Stimulated activated CD8-positive, alpha-beta memory T cell treated with anti-CD3 and anti-CD28 coated beads, Interleukin-4, amount 100 ng/mL, for 48 hours (primary cell): ENCODE measurements around the gene SLC25A1.
A peak's percentile ranks its signal among the peaks of the same experiment; 100 is the strongest.

Source experiments
- DNase-seq: peaks from one replicate; pipeline ENCODE4 v3.0.0-alpha.2; 2020

The SLC25A1 gene

DNA sequence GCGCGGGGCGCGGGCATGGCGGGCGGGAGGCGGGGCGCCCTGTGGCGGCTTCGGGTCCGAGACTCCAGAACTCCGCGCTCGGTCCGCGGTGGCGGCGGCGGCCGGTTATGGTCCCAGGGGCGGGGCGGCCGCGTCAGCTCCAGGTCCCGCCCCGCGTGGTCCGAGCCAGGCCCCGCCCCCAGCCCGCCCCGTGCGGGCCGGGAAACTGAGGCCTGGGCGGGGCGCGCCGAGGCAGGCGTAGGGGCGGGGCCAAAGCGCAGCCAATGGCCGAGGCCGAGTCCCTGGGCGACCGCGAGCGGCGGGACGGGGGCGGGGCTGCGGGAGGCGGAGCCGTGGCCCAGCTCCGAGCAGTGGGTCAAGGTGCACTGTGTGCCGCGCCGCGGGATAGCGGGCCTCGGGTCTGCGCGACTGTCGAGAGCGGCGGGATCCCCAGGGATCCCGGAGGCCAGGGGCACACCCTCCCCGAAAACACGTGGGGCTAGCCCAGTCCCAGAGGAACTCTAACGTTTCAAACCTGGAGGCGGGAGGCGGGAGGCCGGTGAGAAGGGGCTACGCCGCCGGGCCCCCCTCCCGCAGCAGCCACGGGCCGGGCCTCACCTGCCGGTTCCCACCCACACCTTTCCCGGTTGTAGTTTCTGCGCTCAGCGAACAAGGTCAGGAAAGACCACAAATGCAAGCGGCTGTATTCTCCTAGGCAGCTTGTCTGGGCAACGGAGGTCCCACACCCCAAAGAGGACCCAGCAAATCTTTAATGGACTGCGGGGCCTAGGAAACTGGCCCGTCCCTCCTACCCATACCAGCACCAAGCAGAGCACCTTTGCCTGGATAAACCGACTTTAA is at the start of gene SLC25A1:
SLC25A1 (minus strand) TSS at position 80 of the 840 bp plus-strand sequence; CDS start at position 17, 63 bp downstream.
- peak; percentile 94 for DNase-seq

DNA sequence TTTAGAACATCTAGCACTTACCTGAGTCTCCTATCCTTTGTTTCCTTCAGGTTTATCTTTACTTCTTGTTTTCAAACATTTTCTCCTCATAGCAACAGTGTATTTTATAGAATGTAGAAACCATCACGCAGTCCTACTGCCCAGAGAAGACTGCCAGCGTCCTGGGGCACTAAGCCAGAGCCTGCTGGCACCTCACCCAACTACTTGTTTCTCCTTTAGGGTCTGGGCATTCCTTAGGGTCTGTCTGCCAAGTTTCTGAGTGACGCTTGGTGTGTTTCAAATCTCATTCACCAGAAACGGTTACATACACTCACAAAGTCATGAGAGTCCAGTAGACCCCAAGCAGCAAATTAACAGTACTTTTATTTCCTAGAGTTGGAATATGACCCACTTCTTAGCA is 49.6 kb upstream of the SLC25A1 start:
- no peak for DNase-seq

DNA sequence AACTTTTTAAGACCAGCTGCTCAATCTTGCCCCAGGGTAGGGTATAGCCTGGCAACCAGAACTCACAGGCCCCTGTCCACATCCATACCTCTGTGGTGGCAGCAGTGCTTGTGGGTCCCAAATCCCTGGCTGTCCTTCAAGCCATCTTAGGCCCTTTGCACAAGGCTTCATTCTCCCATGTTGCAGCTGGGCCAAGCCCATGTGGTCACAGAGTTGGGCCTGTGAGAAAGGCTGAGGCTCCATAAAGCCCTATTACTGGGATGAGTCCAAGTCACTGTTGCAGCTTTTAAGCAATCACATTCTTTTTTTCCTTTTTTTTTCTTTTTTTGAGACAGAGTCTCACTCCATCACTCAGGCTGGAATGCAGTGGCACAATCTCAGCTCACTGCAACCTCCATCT is 47.9 kb upstream of the SLC25A1 start:
- no peak for DNase-seq

DNA sequence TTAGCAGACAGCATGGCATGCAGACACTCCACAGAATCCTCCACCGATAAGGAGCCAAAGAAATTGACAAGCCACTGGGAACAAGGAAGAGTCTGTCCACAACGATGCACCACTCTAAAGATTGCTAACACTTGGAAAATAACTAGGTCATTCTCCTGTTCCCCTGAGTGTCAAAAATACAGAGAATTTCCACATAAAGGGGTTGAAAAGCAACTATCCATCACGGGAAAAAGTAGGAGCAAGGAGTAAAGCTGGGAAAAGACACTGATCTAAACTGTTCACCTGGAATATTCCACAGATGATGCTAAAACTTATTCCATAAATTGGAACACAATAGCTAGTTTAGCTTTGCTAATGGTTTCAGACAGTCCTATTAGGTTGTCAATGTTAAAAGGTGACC is 47.0 kb upstream of the SLC25A1 start:
- DNase-seq: no peak

DNA sequence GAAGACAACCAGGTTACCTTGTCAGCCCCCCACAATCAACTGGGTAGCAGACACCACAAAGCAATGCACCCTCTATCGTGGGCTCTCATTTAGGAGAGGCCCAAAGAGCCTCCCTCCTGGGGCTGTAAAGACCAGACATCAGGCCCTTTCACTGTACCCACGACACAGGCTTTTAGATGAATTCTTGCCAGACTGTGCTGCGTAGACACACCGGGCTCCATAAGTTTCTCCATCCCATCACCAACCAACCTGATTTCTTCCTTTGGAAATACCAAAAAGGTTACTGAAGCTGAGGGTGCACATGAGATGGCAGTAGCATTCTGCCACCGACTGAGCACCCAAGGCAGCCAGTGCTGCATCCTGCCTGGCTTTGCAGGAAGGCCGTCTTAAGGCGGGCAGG is 46.4 kb upstream of the SLC25A1 start:
- DNase-seq: no peak

DNA sequence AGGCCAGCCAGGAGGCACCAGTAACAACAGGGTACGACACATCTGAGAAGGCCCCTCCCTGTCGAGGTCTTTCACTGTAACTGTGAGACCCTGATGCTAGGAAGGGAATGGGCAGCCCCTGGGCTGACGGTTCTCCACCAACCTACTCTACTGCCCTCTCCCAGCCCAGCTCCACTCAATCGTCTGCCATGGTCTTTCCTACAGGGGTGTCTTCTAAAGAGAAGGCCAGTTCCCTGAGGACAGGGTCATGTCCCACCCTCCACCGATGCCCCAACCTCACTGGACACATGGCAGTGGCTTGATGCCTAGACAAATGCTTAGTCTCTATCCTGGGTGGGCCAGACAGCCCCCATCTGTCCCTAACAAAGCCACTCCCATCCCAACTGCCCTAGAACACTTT is 46.0 kb upstream of the SLC25A1 start:
- DNase-seq: no peak

DNA sequence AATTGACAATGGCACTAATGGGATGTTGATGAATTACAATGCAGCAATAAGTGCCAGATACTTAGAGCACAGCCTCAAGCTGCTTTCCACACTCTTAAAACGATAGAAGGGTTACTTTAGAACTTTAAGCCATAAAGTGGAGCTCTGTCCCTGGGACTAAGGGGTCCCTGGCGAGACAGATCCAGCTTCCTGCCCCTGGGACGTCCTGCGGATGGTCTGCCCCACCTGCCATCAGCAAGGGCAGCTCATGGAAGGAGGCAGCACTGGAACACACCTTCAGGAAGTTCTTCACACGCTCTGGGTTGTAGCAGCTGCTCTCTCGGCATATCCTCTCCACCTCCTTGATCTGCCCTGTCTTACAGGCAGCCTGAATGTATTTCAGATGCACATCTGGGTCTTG is 45.1 kb upstream of the SLC25A1 start:
- no peak for DNase-seq

DNA sequence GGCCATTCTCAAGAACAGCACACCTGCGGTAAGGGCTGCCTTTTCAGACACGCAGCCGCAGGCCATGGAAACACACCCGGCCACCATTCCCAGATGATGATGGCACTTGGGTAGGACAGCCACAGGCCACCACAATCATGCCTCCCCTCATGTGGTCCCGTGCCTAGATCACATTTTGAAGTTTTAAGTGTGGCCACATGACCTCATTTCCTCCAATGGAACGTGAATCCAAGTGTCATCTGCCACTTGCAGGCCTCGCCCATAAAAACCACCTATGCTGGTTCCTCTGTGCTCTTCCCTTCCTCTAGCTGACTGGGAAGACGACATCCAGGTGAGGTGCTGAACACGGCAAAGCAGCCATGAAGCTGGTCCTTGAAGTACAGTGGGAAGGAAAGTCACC is 44.6 kb upstream of the SLC25A1 start:
- DNase-seq: no peak

DNA sequence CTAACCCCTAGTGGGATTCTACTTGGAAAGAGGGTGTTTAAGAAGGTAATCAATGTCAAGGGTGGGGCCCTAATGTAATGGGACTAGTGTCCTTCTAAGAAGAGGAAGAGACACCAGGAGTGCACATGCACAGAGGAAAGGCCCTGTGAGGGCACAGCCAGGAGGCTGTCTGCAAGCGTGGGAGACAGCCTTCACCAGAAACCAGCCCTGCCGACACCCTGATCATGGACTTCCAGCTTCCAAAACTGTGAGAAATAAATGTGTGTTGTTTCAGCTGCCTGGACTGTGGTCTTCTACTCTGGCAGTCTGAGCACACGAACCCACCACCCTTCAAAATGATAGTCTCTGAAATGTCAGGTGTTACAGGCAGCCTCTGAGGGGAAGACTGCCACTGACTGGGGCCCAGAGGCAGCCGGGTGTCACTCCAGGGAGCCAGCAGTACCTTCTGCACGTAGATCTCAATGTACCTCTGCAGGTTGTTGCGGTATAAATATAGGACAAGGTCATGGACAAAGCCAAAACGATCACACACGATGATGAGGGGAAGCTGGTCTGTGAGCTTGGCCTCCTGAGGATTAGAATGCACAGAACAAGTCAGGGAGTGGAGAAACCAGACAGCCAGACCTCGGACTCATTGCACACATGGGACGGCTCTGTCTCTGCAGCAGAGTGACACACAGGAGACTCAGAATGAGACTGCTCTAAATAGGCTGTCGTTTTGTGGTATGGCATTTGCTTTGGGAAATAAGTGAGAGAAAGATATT is 43.9 kb upstream of the SLC25A1 start:
- no peak for DNase-seq

DNA sequence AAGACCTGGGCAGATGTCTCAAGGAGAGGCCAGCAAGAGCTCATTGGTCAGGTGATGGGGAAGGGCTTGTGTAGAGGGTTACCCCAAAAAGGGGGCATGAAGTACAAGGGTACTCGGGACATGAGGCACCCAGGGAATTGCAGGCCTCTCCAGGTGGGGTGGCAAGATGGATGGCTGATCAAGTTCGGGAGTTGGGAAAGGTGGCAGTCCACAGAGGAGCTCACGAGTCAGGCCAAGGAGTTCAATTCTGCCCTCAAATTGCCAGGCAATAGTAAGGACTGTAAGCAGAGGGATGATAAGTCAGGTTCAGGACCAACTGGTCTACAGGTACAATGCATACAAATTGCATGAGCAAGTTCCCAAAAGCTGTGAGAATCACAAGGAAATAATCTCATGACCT is 42.3 kb upstream of the SLC25A1 start:
- DNase-seq: no peak

DNA sequence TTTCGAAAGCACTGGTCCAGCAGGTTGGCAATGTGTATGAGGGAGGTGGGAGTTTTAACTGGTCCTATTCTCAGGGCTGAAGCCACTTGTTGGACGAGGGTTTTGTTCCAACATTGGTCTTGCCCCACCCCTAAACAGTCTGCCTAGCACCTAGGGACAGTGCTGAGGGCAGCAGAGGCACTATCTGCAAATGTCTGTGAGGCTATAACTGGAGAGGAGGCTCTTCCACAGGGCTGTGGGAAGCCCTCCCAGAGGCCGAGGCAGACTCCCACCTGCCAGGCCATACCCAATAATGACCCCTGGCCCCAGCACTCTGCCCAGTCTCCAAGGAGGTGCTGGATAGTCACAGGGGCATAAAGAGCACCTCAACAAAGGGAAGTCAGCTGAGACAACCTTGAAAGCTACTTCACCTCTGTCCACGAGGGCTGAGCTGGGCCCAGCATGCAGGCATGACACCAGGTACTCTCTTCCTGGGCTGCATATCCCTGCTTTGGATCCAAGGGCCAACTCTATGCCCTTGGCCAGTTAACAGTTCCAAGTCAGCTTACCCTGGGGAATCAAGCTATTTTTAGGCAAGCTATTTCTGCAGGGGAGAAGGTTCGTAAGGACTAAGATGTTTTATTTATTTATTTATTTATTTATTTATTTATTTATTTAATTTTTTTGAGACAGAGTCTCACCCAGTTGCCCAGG is 40.2 kb upstream of the SLC25A1 start:
- DNase-seq: no peak

DNA sequence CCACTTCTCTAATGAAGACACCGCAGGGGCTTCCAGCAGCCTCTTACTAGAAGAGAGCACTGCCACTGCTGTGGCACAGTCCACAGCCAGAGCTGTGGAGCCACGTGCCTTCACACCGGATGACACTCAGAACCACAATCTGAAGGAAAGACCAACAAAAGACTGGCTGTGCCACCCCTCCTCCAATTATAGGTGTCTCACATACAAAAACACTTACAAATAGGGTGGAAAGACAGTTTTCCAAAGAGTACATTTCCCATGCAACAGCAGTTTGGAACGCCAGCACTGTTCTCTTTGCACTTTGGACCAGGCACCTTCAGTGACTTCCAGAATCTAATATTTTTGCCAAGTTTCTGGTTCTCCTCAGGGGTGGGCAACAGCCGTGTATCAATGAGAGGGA is 38.0 kb upstream of the SLC25A1 start:
- no peak for DNase-seq

DNA sequence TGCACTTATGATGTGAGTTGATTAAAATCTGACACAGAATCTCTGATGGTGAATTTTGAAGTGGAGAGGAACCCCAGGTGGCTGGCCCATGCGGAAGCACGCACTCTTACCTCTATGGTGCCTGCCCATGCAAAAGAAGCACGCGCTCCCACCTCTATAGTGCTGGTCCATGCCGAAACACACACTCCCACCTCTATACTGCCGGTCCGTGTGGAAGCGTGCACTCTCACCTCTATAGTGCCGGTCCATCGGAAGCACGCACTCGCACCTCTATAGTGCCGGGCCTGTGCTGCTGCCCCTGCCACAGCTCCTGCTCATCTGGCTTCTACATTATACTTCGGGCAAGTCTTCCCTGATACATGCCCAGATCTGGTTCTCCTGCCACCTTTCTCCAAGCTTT is 36.8 kb upstream of the SLC25A1 start:
- DNase-seq: no peak

DNA sequence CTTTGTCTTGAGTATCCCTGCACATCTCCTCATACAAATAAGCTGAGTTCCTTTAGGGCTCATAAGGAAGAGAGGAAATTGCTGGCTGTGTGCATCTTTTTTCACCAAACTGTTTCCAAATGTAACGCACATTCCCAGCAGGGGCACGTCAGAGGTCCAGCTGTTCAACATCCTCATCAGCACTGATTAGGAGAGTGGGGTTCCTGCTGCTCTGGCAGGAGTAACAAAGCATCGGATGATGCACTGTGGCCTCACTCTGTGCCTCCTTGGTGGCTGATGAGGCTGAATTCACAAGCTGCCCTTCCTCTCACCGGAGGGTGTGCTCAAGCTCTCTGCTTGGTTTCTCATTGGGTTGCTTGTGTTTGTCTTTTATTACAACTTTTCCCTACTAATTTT is 35.5 kb upstream of the SLC25A1 start:
- no peak for DNase-seq

DNA sequence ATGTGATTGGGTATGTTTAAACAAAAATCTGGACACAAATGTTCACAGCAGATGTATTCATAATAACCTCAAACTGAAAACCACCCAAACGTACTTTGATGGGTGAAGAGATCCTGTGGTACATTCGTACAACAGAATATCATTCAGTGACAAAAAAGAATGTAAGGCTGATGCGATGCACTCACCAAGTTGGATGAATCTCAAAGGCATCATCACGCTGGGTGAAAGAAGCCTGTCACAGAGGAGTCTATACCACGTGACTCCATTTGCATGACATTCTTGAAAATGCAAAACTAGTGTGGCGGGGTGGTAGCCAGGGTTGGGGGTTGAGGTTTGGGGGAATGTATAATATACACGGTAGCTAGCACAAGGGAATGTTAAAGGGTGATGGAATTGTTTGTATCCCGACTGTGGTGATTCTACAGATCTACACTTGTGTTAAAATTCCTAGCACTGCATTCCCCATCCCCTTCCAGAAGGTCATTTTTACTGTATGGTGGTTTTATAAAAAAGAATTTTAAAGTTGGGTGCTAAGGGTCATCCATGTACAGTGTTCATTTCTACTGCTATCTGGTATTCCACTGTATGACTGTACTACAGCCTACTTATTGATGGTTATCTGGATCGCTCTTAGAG is 35.0 kb upstream of the SLC25A1 start:
- DNase-seq: no peak

DNA sequence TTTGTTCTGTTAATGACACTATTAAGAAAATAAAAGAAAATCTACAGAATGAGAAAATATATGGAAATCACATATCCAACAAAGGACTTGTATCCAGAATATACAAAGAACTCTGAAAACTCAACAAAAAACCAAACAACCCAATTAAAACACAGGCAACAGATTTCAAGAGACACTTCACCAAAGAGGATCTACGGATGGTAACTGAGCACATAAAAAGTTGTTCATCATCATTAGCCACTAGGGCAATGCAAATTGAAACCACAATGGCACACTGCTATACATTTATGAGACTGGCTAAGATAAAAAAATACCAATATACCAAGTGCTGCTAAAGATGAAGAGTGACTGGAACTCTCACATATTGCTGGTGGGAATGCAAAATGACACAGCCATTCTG is 34.5 kb upstream of the SLC25A1 start:
- no peak for DNase-seq

DNA sequence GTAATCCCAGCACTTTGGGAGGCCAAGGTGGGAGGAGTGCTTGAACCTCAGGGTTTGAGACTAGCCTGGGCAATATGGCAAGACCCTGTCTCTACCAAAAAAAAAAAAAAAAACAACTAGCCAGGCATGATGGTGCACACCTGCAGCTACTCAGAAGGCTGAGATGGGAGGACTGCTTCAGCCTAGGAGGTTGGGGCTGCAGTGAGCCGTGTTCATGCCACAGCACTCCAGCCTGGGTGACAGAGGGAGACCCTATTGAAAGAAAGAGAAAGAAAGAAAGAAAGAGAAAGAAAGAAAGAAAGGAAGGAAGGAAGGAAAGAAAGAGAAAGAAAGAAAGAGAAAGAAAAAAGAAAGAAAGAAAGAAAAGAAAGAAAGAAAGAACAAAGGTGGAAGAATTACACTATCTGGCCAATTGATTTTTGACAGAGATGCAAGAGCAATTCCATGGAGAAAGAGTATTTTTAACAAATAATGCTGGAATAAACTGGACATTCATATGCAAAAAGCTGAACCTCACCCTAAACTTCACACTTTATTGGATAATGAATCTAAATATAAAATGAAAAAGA is 33.9 kb upstream of the SLC25A1 start:
- no peak for DNase-seq

DNA sequence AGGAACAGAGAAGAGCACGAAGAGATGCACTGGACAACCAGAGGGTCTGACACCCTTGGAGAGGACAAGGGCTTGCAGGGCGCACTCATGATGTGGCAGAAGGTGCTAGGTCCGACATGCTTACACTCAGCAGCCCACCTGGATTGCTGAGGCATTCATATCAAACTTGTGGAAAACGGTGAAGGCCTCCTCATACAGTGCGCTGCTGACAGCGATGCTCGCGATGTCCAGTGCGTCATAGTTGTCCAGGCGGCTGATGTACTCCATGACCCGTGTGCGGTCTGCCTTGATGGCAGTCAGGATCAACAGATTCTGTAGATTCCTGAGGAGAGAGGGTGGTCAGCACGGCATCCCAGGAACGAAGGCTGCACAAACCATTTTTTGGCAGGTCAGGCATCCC is 31.7 kb upstream of the SLC25A1 start:
- no peak for DNase-seq

DNA sequence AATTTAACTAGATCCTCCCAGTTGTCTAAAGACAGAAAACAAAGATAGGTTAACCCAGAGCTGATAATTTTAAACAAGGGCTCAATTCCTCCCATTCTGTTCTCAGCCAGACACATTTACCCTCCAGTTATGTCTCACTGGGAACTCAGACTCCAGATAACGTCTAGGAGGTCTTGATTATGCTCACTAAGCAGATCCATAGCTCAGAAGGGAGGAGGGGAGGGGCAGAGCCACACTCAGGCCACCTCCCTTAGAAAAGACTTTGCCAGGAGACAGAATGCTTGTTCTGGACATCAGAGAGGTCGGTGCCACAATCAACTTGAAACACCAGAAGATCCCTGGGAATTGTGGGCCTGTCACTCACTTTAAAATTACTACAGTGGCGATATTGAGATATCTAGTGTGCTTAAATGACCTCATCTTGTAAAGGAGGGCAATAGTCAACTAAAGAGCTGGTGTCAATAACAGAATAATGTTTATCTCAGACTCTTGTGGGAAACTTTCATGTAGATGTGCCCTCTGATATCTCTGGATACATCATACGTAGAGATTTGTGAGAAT is 29.8 kb upstream of the SLC25A1 start:
- no peak for DNase-seq

DNA sequence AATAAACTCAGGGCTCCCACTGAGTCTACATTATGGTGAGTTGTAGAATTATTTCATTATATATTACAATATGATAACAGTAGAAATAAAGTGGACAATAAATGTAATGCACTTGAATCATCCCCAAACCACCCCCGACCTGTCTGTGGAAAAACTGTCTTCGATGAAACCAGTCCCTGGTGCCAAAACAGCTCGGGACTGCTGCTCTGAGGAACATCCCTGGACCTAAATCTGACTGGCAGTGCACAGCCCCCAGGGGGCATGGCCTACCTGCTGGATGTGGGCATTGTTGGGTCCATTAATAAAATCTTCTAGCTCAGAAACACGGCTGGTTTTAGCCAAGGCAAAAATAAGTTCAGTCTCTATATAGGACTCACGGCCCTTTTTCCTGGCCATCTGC is 29.3 kb upstream of the SLC25A1 start:
- no peak for DNase-seq

DNA sequence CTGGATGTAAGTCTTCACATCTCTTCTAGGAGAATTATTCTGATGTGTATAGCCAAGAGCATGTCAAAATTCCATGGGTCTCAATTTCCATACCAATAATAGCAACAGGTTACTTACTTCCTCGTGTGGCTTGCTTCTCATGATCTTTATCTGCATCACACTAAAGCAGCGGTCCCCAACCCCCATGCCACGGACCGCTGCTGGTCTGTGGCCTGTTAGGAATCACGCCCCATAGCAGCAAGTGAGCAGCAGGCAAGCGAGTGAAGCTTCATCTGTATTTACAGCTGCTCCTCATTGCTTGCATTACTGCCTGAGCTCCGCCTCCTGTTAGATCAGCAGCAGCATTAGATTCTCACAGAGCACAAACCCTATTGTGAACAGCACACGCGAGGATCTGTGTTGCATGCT is 28.9 kb upstream of the SLC25A1 start:
- DNase-seq: no peak

DNA sequence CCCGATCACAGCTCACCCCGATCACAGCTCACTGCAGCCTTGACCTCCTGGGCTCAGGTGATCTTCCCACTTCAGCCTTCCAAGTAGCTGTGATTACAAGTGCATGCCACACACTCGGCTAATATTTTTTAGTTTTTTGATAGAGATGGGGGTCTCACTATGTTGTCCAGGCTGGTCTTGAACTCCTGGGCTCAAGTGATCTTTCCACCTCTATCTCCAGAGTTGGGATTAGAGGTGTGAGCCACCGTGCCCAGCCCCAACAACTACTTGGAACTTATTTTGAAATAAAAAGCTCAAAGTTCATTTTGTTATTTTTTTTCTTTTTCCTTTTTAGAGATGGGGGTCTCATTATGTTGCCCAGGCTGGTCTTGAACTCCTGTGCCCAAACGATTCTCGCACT is 27.8 kb upstream of the SLC25A1 start:
- DNase-seq: no peak

DNA sequence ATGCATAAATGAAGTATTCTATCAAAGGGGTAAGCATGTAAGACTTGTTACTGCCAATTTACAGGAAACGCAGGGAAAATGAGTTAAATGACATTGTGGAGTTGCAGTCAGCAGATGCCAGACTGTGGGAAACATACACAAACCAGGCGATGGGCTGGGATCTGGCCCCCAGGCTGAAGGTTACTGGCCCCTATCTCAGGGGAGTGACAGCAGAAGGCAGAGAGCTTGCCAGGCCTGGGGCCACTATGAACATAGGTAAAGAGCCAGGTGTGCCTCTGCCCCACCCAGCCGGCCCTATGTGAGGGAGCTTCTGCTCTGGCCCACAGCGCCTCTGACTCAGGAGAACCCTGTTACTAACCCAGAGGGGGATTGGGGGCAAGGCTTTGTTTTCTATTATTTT is 26.1 kb upstream of the SLC25A1 start:
- DNase-seq: no peak
